Mesodermal cell (in vitro differentiated cells): ENCODE data around the gene PDF.

ENCODE experiments used
- H3K27ac ChIP-seq: 2 replicates; pipeline ENCODE4 v1.7.0; 2013; ENCODE audit warnings: mild to moderate bottlenecking, low read depth, low read length, moderate library complexity; ENCODE audit not compliant: severe bottlenecking
- H3K36me3 ChIP-seq: 2 replicates; pipeline ENCODE4 v1.7.1; 2013; ENCODE audit warnings: mild to moderate bottlenecking, low read length, moderate library complexity; ENCODE audit not compliant: control insufficient read depth, insufficient read depth
- H3K4me1 ChIP-seq: one replicate; pipeline ENCODE4 v1.7.1; 2013; ENCODE audit warnings: mild to moderate bottlenecking, low read length; ENCODE audit not compliant: insufficient read depth, control insufficient read depth, poor library complexity, severe bottlenecking
- H3K4me3 ChIP-seq: 2 replicates; pipeline ENCODE4 v1.7.0; 2013; ENCODE audit warnings: low read length, control low read depth, mild to moderate bottlenecking; ENCODE audit not compliant: insufficient read depth, poor library complexity, severe bottlenecking; ENCODE audit errors: extremely low read depth
- H3K9me3 ChIP-seq: 2 replicates; pipeline ENCODE4 v1.7.1; 2013; ENCODE audit warnings: mild to moderate bottlenecking, low read length, moderate library complexity; ENCODE audit not compliant: control insufficient read depth
- WGBS, 2 experiments: methylation state at CpG; one replicate each; pipeline ENCODE4 v1.1.5; 2013; ENCODE audit warnings: missing lambda C conversion rate in 2 of 2; ENCODE audit not compliant: insufficient coverage in 2 of 2; 5-methylcytosine and 5-hydroxymethylcytosine counted together

PDF gene

DNA sequence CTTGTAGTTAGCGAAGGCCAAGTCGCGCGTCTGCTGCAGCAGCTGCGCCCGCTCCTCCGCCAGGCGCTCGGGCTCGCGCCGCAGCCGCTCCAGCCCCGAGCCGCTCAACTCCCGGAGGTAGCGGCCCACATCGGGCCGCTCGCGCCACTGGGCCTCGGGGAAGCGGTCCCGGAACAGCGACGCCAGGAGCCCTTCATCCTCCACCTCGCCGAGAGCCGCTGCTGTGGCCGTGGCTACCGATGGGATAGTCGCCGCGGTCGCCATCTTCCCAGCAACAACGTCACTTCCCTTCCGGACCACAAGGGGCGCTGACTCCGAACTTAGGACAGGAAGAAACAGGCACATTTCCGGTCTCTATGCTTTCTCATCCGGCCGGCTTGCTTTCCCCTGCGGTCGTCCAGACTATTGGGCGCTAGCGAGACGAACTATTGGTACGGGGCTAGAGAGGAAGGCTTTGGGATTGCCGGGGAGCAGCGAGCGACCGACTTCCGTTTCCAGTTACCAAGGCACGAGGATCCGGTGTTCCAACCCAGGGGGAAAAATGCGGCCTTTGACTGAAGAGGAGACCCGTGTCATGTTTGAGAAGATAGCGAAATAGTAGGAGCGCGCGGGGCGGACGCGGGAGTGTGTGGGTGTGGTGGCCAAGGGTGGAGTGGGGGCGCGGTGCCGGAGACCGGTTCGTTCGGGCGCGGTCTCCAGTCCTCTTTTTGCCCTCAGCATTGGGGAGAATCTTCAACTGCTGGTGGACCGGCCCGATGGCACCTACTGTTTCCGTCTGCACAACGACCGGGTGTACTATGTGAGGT lies 9.1 kb upstream of the PDF start, which contains the start of the genes COG8 and NIP7:
Gene COG8, minus strand, starts transcription at position 276 of the 806 bp plus-strand sequence. Its CDS starts 12 bp downstream, at position 264.
Gene NIP7, plus strand, starts transcription at position 484 of the 806 bp plus-strand sequence. Its CDS starts 58 bp downstream, at position 542.
- Histone ChIP-seq H3K27ac (peak within 1 kb of the TSS; percentile 88), H3K9me3 (no peaks in the 10 kb centered on the region), H3K4me3 (peak within 1 kb of the TSS; percentile 99), H3K36me3 (peaks cover 67% of the 10 kb centered on the region), H3K4me1 (peaks cover 12% of the 10 kb centered on the region)
- WGBS, 2 experiments: 0% methylated on average over 66 to 70 of the region's 77 CpGs

DNA sequence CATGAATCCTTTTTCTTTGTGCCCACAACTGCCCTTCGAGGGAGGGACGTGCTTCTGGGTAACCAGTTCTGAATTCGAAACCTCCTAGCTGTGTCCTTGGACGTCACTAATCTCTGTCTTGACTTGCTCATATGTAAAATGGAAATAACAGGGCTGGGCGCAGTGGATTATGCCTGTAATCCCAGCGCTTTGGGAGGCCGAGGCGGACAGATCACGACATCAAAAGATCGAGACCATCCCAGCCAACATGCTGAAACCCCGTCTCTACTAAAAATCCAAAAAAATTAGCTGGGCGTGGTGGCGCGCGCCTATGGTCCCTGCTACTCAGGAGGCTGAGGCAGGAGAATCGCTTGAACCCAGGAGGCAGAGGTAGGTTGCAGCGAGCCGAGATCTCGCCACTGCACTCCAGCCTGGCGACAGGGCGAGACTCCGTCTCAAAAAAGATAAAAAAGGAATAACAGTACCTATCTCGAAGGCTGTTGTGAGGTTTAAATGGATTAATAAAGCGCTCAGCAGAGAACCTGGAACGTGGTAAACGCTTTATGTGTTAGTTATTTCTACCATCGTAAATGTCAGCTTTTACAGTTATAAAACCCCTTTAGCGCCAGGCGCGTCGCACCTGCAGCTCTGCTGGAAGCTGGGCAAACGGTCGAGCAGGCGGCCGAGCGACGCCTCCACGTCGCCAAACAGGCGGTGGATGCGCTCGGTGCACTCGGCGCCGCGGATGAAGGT lies 8.3 kb upstream of the PDF start:
- Histone ChIP-seq H3K27ac (peak overlapping the region; percentile 67), H3K9me3 (no peaks in the 10 kb centered on the region), H3K4me3 (peak overlapping the region; percentile 99), H3K4me1 (peaks cover 12% of the 10 kb centered on the region), H3K36me3 (peaks cover 67% of the 10 kb centered on the region)
- WGBS, 2 experiments: 24 to 41% methylated on average over 27 to 38 of the region's 46 CpGs

DNA sequence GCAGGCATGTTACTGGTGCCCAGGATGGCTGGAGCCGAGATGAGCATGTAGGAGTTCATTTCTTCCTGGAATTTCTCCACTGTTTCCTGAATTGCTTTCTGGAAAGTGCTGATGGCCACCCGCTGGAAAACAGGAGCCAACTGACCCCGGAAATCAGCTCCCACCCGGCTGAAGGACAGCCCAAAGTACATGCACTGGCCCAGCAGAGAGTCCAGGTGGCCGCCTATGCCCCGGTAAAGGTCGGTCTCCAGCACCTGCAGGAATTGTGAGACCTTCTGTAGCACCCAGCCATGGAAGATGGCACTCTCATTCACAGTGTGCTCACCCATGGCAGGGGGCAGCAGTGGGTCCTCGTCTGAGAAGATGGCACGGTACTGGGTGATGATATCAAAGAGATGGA lies 4.3 kb upstream of the PDF start:
- H3K36me3 ChIP-seq: peaks cover 59% of the 10 kb centered on the region
- H3K4me3 ChIP-seq: no peak overlapping the region
- no peak overlapping the region for H3K27ac ChIP-seq
- peaks cover 9% of the 10 kb centered on the region for H3K4me1 ChIP-seq
- no peaks in the 10 kb centered on the region for H3K9me3 ChIP-seq
- WGBS, 2 experiments: 92 to 99% methylated on average over 6 to 9 of the region's 9 CpGs

GRCh38 chr16:69329369-69330285 lies 761 bp downstream of the PDF start:
- peak overlapping the region; percentile 45 for H3K27ac ChIP-seq
- H3K4me1 ChIP-seq: peaks cover 17% of the 10 kb centered on the region
- 5 to 9% methylated on average over 69 to 72 of the region's 77 CpGs for WGBS, 2 experiments
- H3K36me3 ChIP-seq: peaks cover 74% of the 10 kb centered on the region
- no peaks in the 10 kb centered on the region for H3K9me3 ChIP-seq
- H3K4me3 ChIP-seq: peak overlapping the region; percentile 71

DNA sequence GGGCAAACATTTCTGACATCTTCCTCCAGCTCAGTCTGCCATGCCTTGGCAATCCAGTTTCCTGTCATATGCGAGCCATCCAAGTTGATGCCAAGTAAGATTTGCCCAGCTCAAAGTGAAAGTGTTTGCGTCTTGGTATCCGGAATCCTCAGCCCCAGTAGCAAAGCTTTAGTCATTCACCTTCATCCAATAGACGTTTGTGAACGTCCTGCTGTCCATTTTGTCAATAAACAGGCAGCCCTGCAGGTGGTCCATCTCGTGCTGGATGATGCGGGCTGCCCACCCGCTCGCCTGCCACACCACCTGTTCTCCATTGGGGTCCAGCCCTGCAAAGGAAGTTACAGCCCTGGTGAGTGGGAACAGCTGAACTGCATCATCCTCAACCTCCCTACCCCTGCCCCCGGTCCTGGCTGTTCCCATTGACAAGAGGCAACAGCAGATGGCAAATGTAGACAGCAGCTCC lies 1.5 kb downstream of the PDF start:
- no peak overlapping the region for H3K27ac ChIP-seq
- H3K36me3 ChIP-seq: peaks cover 74% of the 10 kb centered on the region
- WGBS, 2 experiments: 83 to 89% methylated on average over 8 to 10 of the region's 10 CpGs
- H3K4me1 ChIP-seq: peaks cover 23% of the 10 kb centered on the region
- peak overlapping the region; percentile 71 for H3K4me3 ChIP-seq
- H3K9me3 ChIP-seq: no peaks in the 10 kb centered on the region

- no peak overlapping the region for H3K27ac ChIP-seq
- H3K36me3 ChIP-seq: peaks cover 74% of the 10 kb centered on the region
- peaks cover 23% of the 10 kb centered on the region for H3K4me1 ChIP-seq
- no peak overlapping the region for H3K4me3 ChIP-seq
- 96 to 100% methylated on average over 3 to 10 of the region's 14 CpGs for WGBS, 2 experiments
- no peaks in the 10 kb centered on the region for H3K9me3 ChIP-seq
These were observed 2.6 kb downstream of the PDF start for GRCh38 chr16:69327585-69328310.

DNA sequence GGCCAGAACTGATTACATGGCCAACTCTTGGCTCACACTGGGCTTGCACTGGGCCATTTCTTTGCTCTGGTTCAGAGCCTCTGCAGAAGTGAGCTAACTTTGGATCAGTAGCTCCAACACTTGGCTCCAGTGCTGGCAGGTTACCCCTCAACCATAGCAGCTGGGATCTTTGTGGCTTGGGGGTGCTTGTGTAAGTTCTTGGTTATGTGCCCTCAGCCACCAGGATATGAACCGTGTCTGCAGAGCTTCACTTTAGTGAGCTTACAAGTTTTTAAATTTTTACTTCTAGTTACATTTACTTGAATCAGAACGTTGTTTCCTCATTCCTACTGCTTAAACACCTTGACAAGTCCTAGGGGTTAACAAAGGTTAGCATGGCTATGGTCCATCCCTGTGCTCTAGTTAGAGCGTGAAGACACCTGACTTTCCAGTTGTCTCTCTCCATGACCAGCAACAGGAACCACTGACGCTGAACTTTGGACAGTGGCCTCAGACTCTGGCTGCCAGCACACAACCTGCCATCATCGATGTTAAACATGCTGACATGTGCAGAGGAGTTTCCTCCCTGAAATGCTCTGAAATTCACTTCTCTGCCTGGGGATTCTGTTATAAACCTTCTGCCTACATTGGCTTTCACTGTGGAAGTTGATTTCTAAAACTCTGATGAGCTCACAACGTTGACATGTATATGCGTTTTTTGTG lies 4.1 kb downstream of the PDF start:
- WGBS, 2 experiments: 91 to 98% methylated on average over 5 to 7 of the region's 7 CpGs
- peaks cover 21% of the 10 kb centered on the region for H3K4me1 ChIP-seq
- H3K9me3 ChIP-seq: no peaks in the 10 kb centered on the region
- H3K27ac ChIP-seq: no peak overlapping the region
- H3K4me3 ChIP-seq: no peak overlapping the region
- peaks cover 75% of the 10 kb centered on the region for H3K36me3 ChIP-seq

DNA sequence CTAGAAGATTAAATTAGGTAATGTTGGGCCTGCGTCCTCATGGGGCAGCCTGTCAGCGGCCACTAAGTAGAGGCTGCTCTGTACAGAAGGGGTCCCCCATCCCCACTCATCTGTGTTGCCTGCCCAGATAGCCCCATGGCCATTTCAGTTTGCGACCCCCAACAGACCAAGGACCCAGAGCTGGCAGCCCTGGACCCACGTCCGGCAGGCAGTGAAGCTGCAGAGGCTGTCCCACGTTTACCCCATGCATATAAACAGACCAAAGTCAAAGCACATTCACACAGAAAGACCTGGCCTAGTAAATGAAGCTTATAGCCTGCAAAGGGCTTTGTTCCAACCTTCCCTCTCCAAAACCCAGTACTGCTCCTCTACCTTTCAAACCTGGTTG lies 4.6 kb downstream of the PDF start:
- H3K9me3 ChIP-seq: no peaks in the 10 kb centered on the region
- WGBS, 2 experiments: 74 to 95% methylated on average over 4 to 6 of the region's 6 CpGs
- H3K4me1 ChIP-seq: peaks cover 19% of the 10 kb centered on the region

DNA sequence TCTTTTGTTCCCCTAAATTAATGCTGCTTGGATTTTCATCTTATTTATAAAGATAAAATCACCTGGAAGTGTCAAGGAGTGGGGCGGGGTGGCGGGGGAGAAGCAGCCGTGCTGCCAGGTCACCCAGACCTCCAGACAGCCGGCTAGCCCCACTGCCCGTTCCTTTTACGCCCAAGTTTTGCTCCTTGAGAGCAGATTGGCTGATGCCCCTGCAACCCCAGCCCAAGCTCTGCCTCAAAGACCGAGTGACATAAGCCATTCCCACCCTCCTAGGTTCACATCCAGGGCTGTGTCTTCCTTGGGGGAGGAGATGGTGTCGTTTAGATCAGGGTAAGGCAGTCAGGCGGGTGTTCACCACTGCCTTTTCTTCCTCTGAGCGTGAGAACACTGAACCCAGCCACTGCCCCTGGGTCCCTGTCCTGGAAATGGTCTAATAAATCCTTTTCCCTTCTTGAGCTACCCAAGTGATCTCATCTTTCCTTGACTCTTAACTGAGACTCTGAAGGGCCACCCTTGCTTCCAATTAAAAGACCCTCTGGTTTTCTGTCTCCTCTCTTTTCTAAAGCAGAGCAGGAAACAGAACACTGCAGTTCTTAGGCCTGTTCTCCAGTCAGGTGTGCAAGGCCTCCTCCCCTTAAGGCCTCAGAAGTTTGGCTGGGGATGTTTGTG lies 5.7 kb downstream of the PDF start:
- H3K4me1 ChIP-seq: peaks cover 19% of the 10 kb centered on the region
- peaks cover 91% of the 10 kb centered on the region for H3K36me3 ChIP-seq
- WGBS, 2 experiments: 87 to 94% methylated on average over 6 to 8 of the region's 10 CpGs
- peak overlapping the region; percentile 16 for H3K27ac ChIP-seq
- no peak overlapping the region for H3K4me3 ChIP-seq
- no peaks in the 10 kb centered on the region for H3K9me3 ChIP-seq

More for the DNA sequence above, 4.6 kb downstream of the PDF start:
- H3K36me3 ChIP-seq: peaks cover 81% of the 10 kb centered on the region
- no peak overlapping the region for H3K4me3 ChIP-seq
- H3K27ac ChIP-seq: no peak overlapping the region
